Stimulated activated CD4-positive, alpha-beta T cell treated with anti-CD3 and anti-CD28 coated beads, Interleukin-4, amount 100 ng/mL, for 4 hours (primary cell): ENCODE results near the gene IFT88.

Experiments
- DNase-seq, 2 experiments: peaks; one replicate each; pipeline ENCODE4 v3.0.0-alpha.2; 2020

Gene IFT88

GRCh38 chr13:20717581-20718542 lies 150.9 kb downstream of the IFT88 start:
- DNase-seq = no peak

GRCh38 chr13:20718958-20719566 lies 152.1 kb downstream of the IFT88 start:
- no peak for DNase-seq

- no peak for DNase-seq
Measured at GRCh38 chr13:20719783-20720182, 152.8 kb downstream of the IFT88 start.

GRCh38 chr13:20720499-20720898 lies 153.5 kb downstream of the IFT88 start:
- no peak for DNase-seq

GRCh38 chr13:20721058-20721453 lies 154.1 kb downstream of the IFT88 start:
- no peak for DNase-seq

GRCh38 chr13:20721454-20722357 lies 154.7 kb downstream of the IFT88 start:
- DNase-seq = no peak

GRCh38 chr13:20727856-20728255 lies 160.9 kb downstream of the IFT88 start:
- DNase-seq = no peak

GRCh38 chr13:20728579-20729311 lies 161.8 kb downstream of the IFT88 start:
- no peak for DNase-seq

- no peak for DNase-seq
Measured at GRCh38 chr13:20729633-20730585, 163.0 kb downstream of the IFT88 start.

GRCh38 chr13:20738616-20739015 lies 171.7 kb downstream of the IFT88 start:
- no peak for DNase-seq

GRCh38 chr13:20740021-20740420 lies 173.1 kb downstream of the IFT88 start:
- no peak for DNase-seq
